Upper lobe of right lung (tissue), 1 donor: ENCODE results near the gene KREMEN2. TPM values are rescaled to one million over a fixed set of nuclear protein-coding genes. Genes with fewer than 3 reads are reported as not detected.

Source experiments
- ATAC-seq: fragments of 200-7000 bp; cut with Tn5 transposase; one replicate; pipeline ENCODE4 v1.9.1; 2020; ENCODE audit warnings: mild to moderate bottlenecking, moderate library complexity
- DNase-seq: peaks from one replicate; pipeline ENCODE4 v3.0.0-alpha.2; 2020
- H3K27ac ChIP-seq: fragments of 200-600 bp; one replicate; pipeline ENCODE4 v1.8.0; 2022
- H3K27me3 ChIP-seq: fragments of 200-600 bp; one replicate; pipeline ENCODE4 v1.8.0; 2022; ENCODE audit warnings: mild to moderate bottlenecking
- H3K36me3 ChIP-seq: fragments of 200-600 bp; one replicate; pipeline ENCODE4 v1.8.0; 2022
- H3K4me1 ChIP-seq: fragments of 200-600 bp; one replicate; pipeline ENCODE4 v1.8.0; 2022
- H3K4me3 ChIP-seq: fragments of 200-600 bp; one replicate; pipeline ENCODE4 v1.8.0; 2022; ENCODE audit warnings: mild to moderate bottlenecking
- H3K9me3 ChIP-seq: fragments of 200-600 bp; one replicate; pipeline ENCODE4 v1.8.0; 2022
- intact Hi-C: fragments of 100-400 bp; cut with DNase I; formaldehyde crosslinking; loops from one replicate; pipeline ENCODE4 v1.11.0; 2022
- total RNA-seq: library from RNA; stranded (reverse); fragmentation: NEBNext Ultra II Directional; extraction: Animal tissue kit (Norgen Biotek cat#: 25700); gene quantifications from one replicate; pipeline ENCODE4 v1.2.1, GENCODE V29; 2021
- TF ChIP-seq, protein P1 (sequence below): fragments of 200-600 bp; IDR thresholded peaks from one replicate; pipeline ENCODE4 v1.8.0; 2022; ENCODE audit warnings: antibody characterized with exemption
- donor health status: DM: no; HTN: yes; CAD: no; lungs with severe emphysema.

The KREMEN2 gene
- total RNA-seq, 1 donor from 2014 or later: not detected

DNA sequence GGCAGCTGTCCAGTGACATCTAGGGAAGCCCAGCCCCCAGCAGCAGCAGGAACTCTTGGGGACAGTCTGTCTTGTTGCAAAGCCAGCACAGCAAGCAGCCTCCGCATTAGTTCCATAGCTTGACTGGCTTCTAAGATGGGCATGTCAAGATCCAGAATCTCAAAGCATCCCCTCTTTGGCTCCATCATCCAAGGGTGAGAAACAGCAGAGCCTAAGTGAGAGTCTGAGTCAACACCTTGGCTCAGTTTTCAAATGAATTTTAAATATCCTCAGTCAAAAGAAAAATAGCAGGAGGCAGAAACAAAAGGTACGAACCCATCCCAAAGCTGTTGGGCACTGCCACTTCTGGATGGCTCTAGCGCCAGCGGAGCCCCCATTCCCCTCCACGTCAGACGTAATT is 50.9 kb downstream of the KREMEN2 start:
- Histone ChIP-seq H3K36me3 (no peaks in the 10 kb centered on the region), H3K4me3 (no peak overlapping the region), H3K27ac (no peak overlapping the region), H3K9me3 (no peaks in the 10 kb centered on the region), H3K4me1 (peaks cover 19% of the 10 kb centered on the region), H3K27me3 (peaks cover 26% of the 10 kb centered on the region)
- no peak for DNase-seq
- intact Hi-C loops: no loop called here
- TF ChIP-seq, protein P1, sequence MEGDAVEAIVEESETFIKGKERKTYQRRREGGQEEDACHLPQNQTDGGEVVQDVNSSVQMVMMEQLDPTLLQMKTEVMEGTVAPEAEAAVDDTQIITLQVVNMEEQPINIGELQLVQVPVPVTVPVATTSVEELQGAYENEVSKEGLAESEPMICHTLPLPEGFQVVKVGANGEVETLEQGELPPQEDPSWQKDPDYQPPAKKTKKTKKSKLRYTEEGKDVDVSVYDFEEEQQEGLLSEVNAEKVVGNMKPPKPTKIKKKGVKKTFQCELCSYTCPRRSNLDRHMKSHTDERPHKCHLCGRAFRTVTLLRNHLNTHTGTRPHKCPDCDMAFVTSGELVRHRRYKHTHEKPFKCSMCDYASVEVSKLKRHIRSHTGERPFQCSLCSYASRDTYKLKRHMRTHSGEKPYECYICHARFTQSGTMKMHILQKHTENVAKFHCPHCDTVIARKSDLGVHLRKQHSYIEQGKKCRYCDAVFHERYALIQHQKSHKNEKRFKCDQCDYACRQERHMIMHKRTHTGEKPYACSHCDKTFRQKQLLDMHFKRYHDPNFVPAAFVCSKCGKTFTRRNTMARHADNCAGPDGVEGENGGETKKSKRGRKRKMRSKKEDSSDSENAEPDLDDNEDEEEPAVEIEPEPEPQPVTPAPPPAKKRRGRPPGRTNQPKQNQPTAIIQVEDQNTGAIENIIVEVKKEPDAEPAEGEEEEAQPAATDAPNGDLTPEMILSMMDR: no peak
- no peak for ATAC-seq

DNA sequence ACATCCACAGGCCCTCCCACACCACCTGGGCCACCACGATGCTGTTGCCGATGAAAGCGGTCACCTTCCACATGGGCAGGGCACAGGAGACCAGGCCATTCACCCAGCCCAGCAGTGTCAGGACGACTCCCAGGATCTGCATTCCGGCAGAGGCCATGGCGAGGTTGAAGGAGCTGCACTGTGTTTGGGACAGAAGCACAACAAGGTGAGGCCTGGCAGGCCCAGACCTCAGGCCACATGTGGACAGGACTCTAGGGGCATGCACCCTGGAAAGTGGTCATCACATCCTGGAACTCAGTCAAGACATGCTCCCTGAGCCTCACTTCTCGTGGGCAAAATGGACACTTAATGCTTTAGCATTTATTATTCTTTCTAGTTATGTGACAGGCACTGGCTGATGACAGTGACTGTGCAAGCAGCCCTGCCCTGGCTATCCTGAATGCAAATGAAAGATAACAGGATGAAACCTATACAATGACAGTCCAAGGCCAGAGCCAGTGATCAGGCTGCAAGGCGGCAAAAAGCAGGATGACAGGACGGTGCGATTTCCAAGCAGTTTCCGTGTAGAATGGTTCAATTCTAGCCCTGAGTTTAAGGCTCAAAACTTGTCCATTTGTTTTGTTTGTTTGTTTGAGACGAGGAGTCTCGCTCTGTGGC is 51.9 kb downstream of the KREMEN2 start:
- Histone ChIP-seq H3K27me3 (peaks cover 26% of the 10 kb centered on the region), H3K4me3 (no peak overlapping the region), H3K4me1 (peaks cover 16% of the 10 kb centered on the region), H3K27ac (no peak overlapping the region), H3K36me3 (no peaks in the 10 kb centered on the region), H3K9me3 (no peaks in the 10 kb centered on the region)
- intact Hi-C loops: no loop called here
- TF ChIP-seq, protein P1: no peak
- DNase-seq: no peak
- no peak for ATAC-seq

DNA sequence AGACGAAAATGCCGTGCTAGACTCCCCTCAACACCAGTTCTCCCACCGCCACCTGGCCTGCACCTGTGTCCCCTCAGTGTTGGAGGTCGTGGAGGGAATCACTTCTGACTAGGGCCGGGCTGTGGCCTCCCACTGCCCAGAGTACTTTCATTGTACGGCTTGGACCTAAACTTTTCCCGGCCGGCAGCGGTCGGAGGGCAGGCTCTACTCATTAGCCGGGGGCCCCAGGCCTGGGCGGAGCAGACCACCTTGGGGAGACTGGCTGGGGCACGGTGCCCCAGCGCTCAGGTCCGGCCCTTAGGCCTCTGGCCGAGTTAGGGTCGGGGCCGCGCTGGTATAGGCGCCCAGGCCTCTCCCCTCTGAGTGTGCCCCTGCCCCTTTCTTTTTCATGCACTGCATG is 53.3 kb downstream of the KREMEN2 start:
- intact Hi-C loops: no loop called here
- DNase-seq: no peak
- H3K4me3 ChIP-seq: no peak overlapping the region
- H3K9me3 ChIP-seq: no peaks in the 10 kb centered on the region
- H3K36me3 ChIP-seq: no peaks in the 10 kb centered on the region
- no peak overlapping the region for H3K27ac ChIP-seq
- TF ChIP-seq, protein P1: no peak
- no peak for ATAC-seq
- peaks cover 29% of the 10 kb centered on the region for H3K4me1 ChIP-seq
- peaks cover 19% of the 10 kb centered on the region for H3K27me3 ChIP-seq

Other genes starting within 250 kb of the KREMEN2 start
- gene PRSS27, start 244.1 kb upstream of the KREMEN2 start, total RNA-seq: 0.81 TPM
- gene SRRM2, start 211.6 kb upstream of the KREMEN2 start, total RNA-seq: 660 TPM
- gene ELOB, start 187.0 kb upstream of the KREMEN2 start, total RNA-seq: 179 TPM
- gene PRSS33, start 176.7 kb upstream of the KREMEN2 start, total RNA-seq: not detected
- not detected for gene PRSS41, start 165.8 kb upstream of the KREMEN2 start, total RNA-seq
- gene PRSS21, start 147.0 kb upstream of the KREMEN2 start, total RNA-seq: 17.1 TPM
- gene ZG16B, start 134.0 kb upstream of the KREMEN2 start, total RNA-seq: not detected
- gene PRSS22, start 106.1 kb upstream of the KREMEN2 start, total RNA-seq: 15.2 TPM
- gene FLYWCH2, start 81.1 kb upstream of the KREMEN2 start, total RNA-seq: 29.0 TPM
- gene FLYWCH1, start 52.3 kb upstream of the KREMEN2 start, total RNA-seq: 41.3 TPM
- 7.4 TPM for gene PAQR4, start 5.1 kb downstream of the KREMEN2 start, total RNA-seq
- 3.8 TPM for gene PKMYT1, start 16.2 kb downstream of the KREMEN2 start, total RNA-seq
- gene CLDN9, start 48.6 kb downstream of the KREMEN2 start, total RNA-seq: 0.75 TPM
- gene CLDN6, start 53.9 kb downstream of the KREMEN2 start, total RNA-seq: not detected
- gene TNFRSF12A, start 56.1 kb downstream of the KREMEN2 start, total RNA-seq: 74.9 TPM
- gene HCFC1R1, start 59.7 kb downstream of the KREMEN2 start, total RNA-seq: 55.7 TPM
- 31.4 TPM for gene THOC6, start 59.8 kb downstream of the KREMEN2 start, total RNA-seq
- 16.3 TPM for gene BICDL2, start 72.7 kb downstream of the KREMEN2 start, total RNA-seq
- gene MMP25, start 82.3 kb downstream of the KREMEN2 start, total RNA-seq: 12.8 TPM
- gene IL32, start 101.4 kb downstream of the KREMEN2 start, total RNA-seq: 91.5 TPM
- gene ZSCAN10, start 135.0 kb downstream of the KREMEN2 start, total RNA-seq: not detected
- gene ZNF205, start 148.3 kb downstream of the KREMEN2 start, total RNA-seq: 11.7 TPM
- gene ZNF213, start 170.8 kb downstream of the KREMEN2 start, total RNA-seq: 9.1 TPM
- not detected for gene OR1F1, start 223.9 kb downstream of the KREMEN2 start, total RNA-seq